Epithelial cell of esophagus (primary cell): Measurements from ENCODE around the gene CTRB2.
"Not testable (repeated sequence)": the region's sequence is repeated elsewhere in the genome, so short reads cannot be mapped to it uniquely, and the experiment has no call there.

ENCODE experiments used
- DNase-seq: peaks from one replicate; pipeline ENCODE4 v3.0.0; 2010; ENCODE audit warnings: low read depth
- H3K4me3 ChIP-seq: 2 replicates; pipeline ENCODE4 v1.5.1; 2011; ENCODE audit warnings: mild to moderate bottlenecking, low read length, control low read depth
- CTCF ChIP-seq: IDR thresholded peaks from 2 replicates; pipeline ENCODE4 v1.5.1; 2011; ENCODE audit warnings: low read depth, mild to moderate bottlenecking, low read length, control low read depth, inconsistent platforms; ENCODE audit not compliant: insufficient read depth; ENCODE audit errors: missing control alignments

CTRB2 gene

GRCh38 chr16:75208242-75208825 is 1.4 kb upstream of the CTRB2 start:
- DNase-seq, result no peak
- H3K4me3 ChIP-seq, result no peak overlapping the region
- no peak for TF ChIP-seq CTCF

GRCh38 chr16:75207831-75208230 is 870 bp upstream of the CTRB2 start:
- TF ChIP-seq CTCF, result no peak
- no peak for DNase-seq
- no peak overlapping the region for H3K4me3 ChIP-seq

- not testable (repeated sequence) for DNase-seq, H3K4me3 ChIP-seq
Measured at GRCh38 chr16:75205961-75206748, 806 bp downstream of the CTRB2 start.

- DNase-seq, H3K4me3 ChIP-seq: not testable (repeated sequence)
Measured at GRCh38 chr16:75205438-75205837, 1.5 kb downstream of the CTRB2 start.

GRCh38 chr16:75204905-75205304 is 2.1 kb downstream of the CTRB2 start:
- DNase-seq, result not testable (repeated sequence)

GRCh38 chr16:75204410-75204758 is 2.6 kb downstream of the CTRB2 start:
- no peak for TF ChIP-seq CTCF
- no peak for DNase-seq
- H3K4me3 ChIP-seq, result no peak overlapping the region

More at GRCh38 chr16:75204905-75205304, 2.1 kb downstream of the CTRB2 start:
- not testable (repeated sequence) for H3K4me3 ChIP-seq

GRCh38 chr16:75203667-75204409 is 3.1 kb downstream of the CTRB2 start:
- no peak for TF ChIP-seq CTCF
- no peak overlapping the region for H3K4me3 ChIP-seq
- no peak for DNase-seq

- no peak for DNase-seq
- TF ChIP-seq CTCF, result no peak
- no peak overlapping the region for H3K4me3 ChIP-seq
Measured at GRCh38 chr16:75203096-75203495, 3.9 kb downstream of the CTRB2 start.
